Epidermal melanocyte (primary cell): ENCODE results near the gene LMNTD2.
A peak's percentile ranks its signal among the peaks of the same experiment; 100 is the strongest.

Experiments used
- DNase-seq: peaks from one replicate; pipeline ENCODE4 v3.0.0; 2011; ENCODE audit warnings: low spot score; ENCODE audit not compliant: insufficient read length

The LMNTD2 gene

GRCh38 chr11:568306-569157 lies 8.0 kb upstream of the LMNTD2 start:
- peak; percentile 100 for DNase-seq

- DNase-seq: no peak
These were observed 7.2 kb upstream of the LMNTD2 start for GRCh38 chr11:567629-568292.

GRCh38 chr11:567011-567628 lies 6.6 kb upstream of the LMNTD2 start:
- no peak for DNase-seq

- DNase-seq: no peak
These were observed 5.5 kb upstream of the LMNTD2 start for GRCh38 chr11:565921-566509.

GRCh38 chr11:563812-564578 lies 3.5 kb upstream of the LMNTD2 start:
- DNase-seq: no peak

- no peak for DNase-seq
These were observed 2.7 kb upstream of the LMNTD2 start for GRCh38 chr11:563066-563811.

GRCh38 chr11:562046-562645 lies 1.6 kb upstream of the LMNTD2 start:
- DNase-seq: no peak

- DNase-seq: no peak
These were observed 838 bp upstream of the LMNTD2 start for GRCh38 chr11:561148-562003.

- no peak for DNase-seq
These were observed 730 bp downstream of the LMNTD2 start for GRCh38 chr11:559712-560304.

GRCh38 chr11:559020-559620 lies 1.4 kb downstream of the LMNTD2 start:
- DNase-seq: no peak

- no peak for DNase-seq
These were observed 2.0 kb downstream of the LMNTD2 start for GRCh38 chr11:558503-558902.

GRCh38 chr11:557328-558132 lies 3.0 kb downstream of the LMNTD2 start:
- DNase-seq: no peak

- DNase-seq: no peak
These were observed 3.8 kb downstream of the LMNTD2 start for GRCh38 chr11:556662-557256.

- no peak for DNase-seq
These were observed 4.5 kb downstream of the LMNTD2 start for GRCh38 chr11:555780-556661.

GRCh38 chr11:555227-555779 lies 5.2 kb downstream of the LMNTD2 start:
- DNase-seq: no peak
